NCI-H2227 treated with DMSO at 0.1 percent for 48 hours (cell line): ENCODE data around the gene PLEKHM3.
"Not testable (repeated sequence)": the region's sequence is repeated elsewhere in the genome, so short reads cannot be mapped to it uniquely, and the experiment has no call there.

Experiments used
- DNase-seq: peaks from one replicate; lab custom pipeline; 2025; lab: John Stamatoyannopoulos, UW

Gene PLEKHM3

DNA sequence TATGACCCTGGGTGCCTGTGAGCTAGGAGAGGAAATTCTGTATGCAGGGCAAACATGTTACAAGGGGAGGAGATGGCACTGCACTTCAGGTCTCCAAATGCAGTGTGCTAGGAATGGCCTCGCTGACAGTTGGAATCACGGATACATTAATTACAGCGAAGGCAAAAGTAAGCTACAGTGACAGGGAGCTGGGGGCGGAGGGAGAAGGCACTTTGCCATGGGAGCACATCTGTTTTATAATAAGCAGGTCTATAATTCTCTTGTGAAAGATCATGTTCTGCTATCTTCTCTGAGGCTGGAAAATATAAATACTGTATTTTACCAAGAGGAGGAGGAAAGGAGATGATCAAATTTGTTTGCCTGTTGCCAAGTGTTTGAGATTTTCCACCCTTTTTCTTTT is 199.3 kb downstream of the PLEKHM3 start:
- DNase-seq = peak; percentile 97

- DNase-seq = peak; percentile 73
These were observed 200.0 kb downstream of the PLEKHM3 start for GRCh38 chr2:207825045-207825954.

- no peak for DNase-seq
These were observed 201.5 kb downstream of the PLEKHM3 start for GRCh38 chr2:207823865-207824264.

DNA sequence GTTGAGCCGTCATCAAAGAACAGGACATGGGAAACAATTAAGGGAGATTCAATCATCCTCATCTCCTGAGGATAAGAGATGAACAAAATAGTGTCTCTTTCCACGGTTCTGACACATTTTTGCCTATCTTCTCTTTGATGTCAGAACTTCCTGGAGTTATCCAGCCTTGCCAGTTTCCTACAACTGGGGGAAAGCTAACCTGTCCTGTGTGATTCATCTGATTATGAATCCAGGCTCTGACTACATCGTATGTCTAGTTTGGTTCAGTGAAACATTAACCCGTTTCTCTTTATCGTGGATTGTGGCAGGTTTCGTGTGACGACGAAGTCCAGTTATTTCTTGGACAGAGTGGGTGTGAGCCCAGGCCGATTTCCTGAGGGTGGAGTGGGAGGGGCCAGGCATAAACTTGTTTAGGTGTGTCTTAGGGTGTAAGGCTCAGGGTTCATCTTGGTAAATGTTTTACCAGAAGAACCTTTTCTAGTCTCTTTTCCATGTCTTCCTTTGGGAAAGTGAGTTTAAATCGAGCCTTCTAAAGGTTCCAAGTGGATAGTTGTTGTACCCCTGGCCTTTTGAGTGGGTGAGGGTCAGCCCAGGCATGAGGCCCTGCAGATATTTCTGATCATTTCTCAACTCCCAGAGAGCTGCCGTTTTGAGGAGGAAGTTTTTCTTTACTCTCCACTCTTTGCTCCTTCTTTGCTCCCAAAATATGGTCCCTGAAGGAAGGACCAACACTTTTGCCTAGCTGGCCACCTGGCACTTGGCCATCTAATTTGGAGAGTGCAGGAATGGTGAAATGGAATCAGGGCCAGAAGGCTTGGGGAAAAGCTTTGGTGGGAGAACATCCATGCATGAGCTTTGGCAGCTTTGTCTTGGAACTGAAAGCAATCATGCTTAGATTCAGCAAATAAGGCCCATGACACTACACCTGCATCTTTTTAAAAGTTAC is 205.2 kb downstream of the PLEKHM3 start:
- DNase-seq = peak; percentile 71

GRCh38 chr2:207819021-207819797 is 206.1 kb downstream of the PLEKHM3 start:
- DNase-seq = peak; percentile 73

DNA sequence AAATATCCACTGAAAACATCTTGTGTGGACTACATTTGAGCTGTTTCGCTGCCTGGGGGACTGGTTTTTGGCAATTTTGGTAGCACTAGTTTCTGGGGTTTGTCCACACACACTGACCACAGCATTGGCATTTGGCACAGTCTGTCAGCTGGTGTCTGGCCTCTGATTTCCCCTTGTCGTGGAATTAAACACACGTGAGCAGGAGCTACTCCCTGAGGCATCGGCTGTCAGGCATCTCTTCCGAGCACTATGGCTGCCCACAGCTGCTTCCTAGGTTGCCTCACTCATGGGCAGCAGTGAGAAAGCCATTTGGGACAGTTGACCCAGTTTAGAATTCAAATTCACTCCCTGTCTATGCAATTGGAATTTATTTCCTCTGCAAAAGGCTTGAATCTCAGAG is 208.8 kb downstream of the PLEKHM3 start:
- no peak for DNase-seq

- no peak for DNase-seq
These were observed 210.1 kb downstream of the PLEKHM3 start for GRCh38 chr2:207815254-207815653.

- DNase-seq = no peak
These were observed 211.4 kb downstream of the PLEKHM3 start for GRCh38 chr2:207813942-207814341.

GRCh38 chr2:207813221-207813916 is 212.0 kb downstream of the PLEKHM3 start:
- peak; percentile 39 for DNase-seq

GRCh38 chr2:207812726-207813080 is 212.6 kb downstream of the PLEKHM3 start:
- DNase-seq = peak; percentile 56

DNA sequence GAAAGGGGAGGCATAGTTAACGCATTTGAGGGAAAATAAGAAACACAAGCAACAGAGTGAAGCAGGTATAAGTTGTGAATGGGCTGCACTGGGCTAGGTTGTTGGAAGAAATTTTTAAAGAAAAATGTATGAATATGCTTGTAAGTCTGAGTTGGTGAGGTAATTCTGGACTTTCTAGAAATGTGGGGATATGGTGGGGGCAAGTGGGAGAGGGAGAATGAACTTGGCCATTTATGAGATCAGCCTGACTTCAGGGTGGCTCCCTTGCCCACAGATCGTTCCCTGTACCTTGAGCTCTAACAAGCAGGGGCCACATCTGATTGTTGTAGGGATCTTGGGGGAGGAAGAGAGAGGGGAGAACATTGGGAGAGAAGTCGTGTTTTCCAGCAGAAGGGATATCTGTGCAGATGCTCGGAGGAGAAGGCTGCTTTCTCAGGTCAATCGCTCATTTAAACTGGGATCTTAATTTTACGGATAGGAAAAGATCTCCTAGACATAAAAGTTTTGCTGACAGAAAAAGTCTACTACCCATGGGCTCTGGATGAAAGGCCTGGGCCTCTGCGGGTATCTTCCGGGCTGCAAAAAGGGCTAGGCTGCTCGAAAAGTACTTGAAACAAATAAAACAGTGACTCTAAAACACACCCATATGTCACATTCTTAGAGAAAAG is 213.1 kb downstream of the PLEKHM3 start:
- no peak for DNase-seq

- not testable (repeated sequence) for DNase-seq
These were observed 213.7 kb downstream of the PLEKHM3 start for GRCh38 chr2:207811658-207812057.

DNA sequence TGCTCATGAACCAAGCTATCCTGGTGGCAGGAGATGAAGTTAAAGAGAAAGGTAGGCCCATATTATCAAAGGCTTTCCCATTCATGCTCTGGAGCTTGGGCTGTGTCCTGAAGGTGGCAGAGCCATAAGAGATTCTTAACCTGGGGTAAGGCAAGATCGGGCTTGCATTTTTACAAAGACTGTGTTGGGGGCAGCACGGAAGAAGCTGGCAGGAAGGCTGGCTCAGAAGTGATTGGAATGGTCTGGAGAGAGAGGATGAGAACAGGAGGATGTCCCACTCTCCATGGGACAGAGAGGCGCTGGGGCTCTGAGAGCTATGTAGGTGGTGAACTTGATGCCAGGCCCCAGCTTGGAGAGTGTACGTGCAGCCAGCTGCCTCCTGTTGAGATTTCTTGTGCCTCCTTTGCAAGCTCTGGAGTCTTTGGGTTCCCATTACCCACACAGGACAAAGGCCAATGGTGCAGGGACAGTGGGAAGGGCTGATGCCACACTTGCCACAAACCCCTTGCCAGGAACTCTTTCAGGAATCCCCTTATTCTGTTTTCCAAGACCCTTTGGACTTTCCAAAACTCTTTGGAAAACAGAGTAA is 215.0 kb downstream of the PLEKHM3 start:
- DNase-seq = no peak

- no peak for DNase-seq
These were observed 217.2 kb downstream of the PLEKHM3 start for GRCh38 chr2:207808119-207808518.

DNA sequence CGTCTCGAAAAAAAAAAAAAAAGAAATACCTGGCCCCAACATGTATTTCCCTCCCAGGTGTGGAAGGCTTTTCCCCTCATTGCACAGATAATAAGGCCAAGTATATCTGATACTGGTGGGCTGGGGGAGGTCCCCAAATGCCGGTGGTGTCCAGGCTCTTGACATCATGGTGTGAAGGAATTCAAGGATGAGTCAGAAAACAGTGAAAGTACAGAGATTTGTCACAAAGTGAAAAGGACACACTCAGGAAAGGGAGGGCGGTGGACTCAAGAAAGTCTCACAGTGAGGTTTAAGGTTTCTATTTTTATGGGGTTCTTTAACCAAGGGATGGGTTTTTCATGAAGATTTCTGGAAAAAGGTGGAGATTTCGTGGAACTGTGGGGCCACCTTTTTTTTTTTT is 217.8 kb downstream of the PLEKHM3 start:
- no peak for DNase-seq

- no peak for DNase-seq
These were observed 219.6 kb downstream of the PLEKHM3 start for GRCh38 chr2:207805566-207806226.

GRCh38 chr2:207802650-207803049 is 222.7 kb downstream of the PLEKHM3 start:
- DNase-seq = no peak

DNA sequence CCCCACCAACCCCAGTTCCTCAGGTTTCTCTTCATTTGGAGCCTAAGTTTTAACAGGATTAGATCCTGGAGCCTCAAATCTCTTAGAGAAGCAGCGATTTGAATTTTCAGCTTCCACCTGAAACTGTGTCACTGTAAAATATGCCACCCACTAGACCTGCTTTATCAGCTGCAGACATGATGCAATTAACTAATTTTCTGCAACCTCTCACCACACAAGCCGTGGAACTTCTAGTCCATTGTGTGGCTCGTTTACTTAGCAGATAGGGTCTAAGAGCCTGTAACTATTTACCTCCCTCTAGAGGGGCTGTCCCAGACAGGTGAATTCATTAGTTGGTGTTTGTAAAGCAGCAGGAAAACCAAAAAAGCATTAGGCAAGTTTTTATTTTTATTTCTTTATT is 224.1 kb downstream of the PLEKHM3 start:
- no peak for DNase-seq

- peak; percentile 82 for DNase-seq
These were observed 228.6 kb downstream of the PLEKHM3 start for GRCh38 chr2:207796585-207797350.
